Heart right ventricle (tissue), 16 donors: ENCODE data around the gene THOC2. TPM values are rescaled to one million over a fixed set of nuclear protein-coding genes. Genes with fewer than 3 reads are reported as not detected.
"Not testable (repeated sequence)": the region's sequence is repeated elsewhere in the genome, so short reads cannot be mapped to it uniquely, and the experiment has no call there.

Source experiments
- ATAC-seq, 8 donors: fragments of 200-7000 bp; cut with Tn5 transposase; one replicate each; pipeline ENCODE4 v1.9.1; 2020; ENCODE audit warnings: mild to moderate bottlenecking in 8 of 8, moderate library complexity in 8 of 8, moderate number of reproducible peaks in 1 of 8
- DNase-seq, 2 donors: peaks; one replicate each; pipeline ENCODE4 v3.0.0-alpha.2; 2020
- H3K27ac ChIP-seq, 10 donors: fragments of 200-600 bp; sonication (generic) in 2 of 10; one replicate each; pipeline versions ENCODE4 v1.5.0 to v1.8.0; 2020 to 2022; ENCODE audit warnings: mild to moderate bottlenecking in 3 of 10
- H3K27me3 ChIP-seq, 7 donors: fragments of 200-600 bp; one replicate each; pipeline ENCODE4 v1.8.0; 2021 to 2022; ENCODE audit warnings: mild to moderate bottlenecking in 2 of 7
- H3K36me3 ChIP-seq, 9 donors: fragments of 200-600 bp; sonication (generic) in 1 of 9; one replicate each; pipeline versions ENCODE4 v1.5.0 to v1.8.0; 2020 to 2022; ENCODE audit warnings: mild to moderate bottlenecking in 2 of 9
- H3K4me1 ChIP-seq, 9 donors: fragments of 200-600 bp; sonication (generic) in 1 of 9; one replicate each; pipeline versions ENCODE4 v1.5.0 to v1.8.0; 2020 to 2022; ENCODE audit warnings: mild to moderate bottlenecking in 4 of 9
- H3K4me3 ChIP-seq, 10 donors: fragments of 200-600 bp; sonication (generic) in 2 of 10; one replicate each; pipeline versions ENCODE4 v1.5.0 to v1.8.0; 2020 to 2022; ENCODE audit warnings: mild to moderate bottlenecking in 7 of 10, moderate library complexity in 2 of 10
- H3K9me3 ChIP-seq, 11 donors: fragments of 200-600 bp in 10 of 11; sonication (generic) in 2 of 11; one replicate each; pipeline versions ENCODE4 v1.5.0 to v1.8.0; 2013 to 2022; ENCODE audit warnings: mild to moderate bottlenecking in 2 of 11, control low read depth in 1 of 11, moderate library complexity in 1 of 11
- CTCF ChIP-seq, 9 donors: fragments of 200-600 bp; sonication (generic) in 2 of 9; IDR thresholded peaks; one replicate each; pipeline versions ENCODE4 v1.5.0 to v1.8.0; 2021 to 2022; ENCODE audit warnings: antibody characterized with exemption in 9 of 9, mild to moderate bottlenecking in 5 of 9, moderate library complexity in 1 of 9
- WGBS, 2 donors: extraction: QIAGEN DNeasy Blood & Tissue Kit; methylation state at CpG; one replicate each; pipeline ENCODE4 v1.1.7; 2013; ENCODE audit warnings: inconsistent platforms in 1 of 2; 5-methylcytosine and 5-hydroxymethylcytosine counted together
- intact Hi-C, 10 donors: fragments of 100-400 bp; cut with DNase I; formaldehyde crosslinking; loops; one replicate each; pipeline versions ENCODE4 v1.11.1 to v1.14.2; 2022
- long read RNA-seq, 3 donors: library from polyadenylated mRNA; unstranded; transcript quantifications; one replicate each; pipeline ENCODE4 v2.0.0, GENCODE V29; 2020 to 2021
- polyA plus RNA-seq, 2 donors: library from polyadenylated mRNA; stranded (reverse); fragments of 200-250 nt; gene quantifications; one replicate each; pipeline ENCODE4 v1.2.3, GENCODE V29; 2013
- total RNA-seq, 10 donors: library from RNA; stranded (reverse); fragmentation: NEBNext Ultra II Directional in 3 of 10; extraction: Animal tissue kit (Norgen Biotek cat#: 25700) in 3 of 10; gene quantifications; one replicate each; pipeline versions ENCODE4 v1.2.1 to v1.2.4, GENCODE V29; 2021 to 2023
- donor health status: Arrhythmogenic right ventricular cardiomyopathy.
- donor health status: ischemic (EF 13 %, LVEDD 7.1; RV severe dilation, severe dysfunction).
- donor health status: healthy with polysubstance abuse.
- donor health status: DM: no; HTN: yes; CAD: no.
- donor health status: DM: no; HTN: no; CAD: no.
- donor health status: ischemic (EF 25% LVEDD 6.9; RV normal size, moderate dysfunction).
- donor health status: ischemic (EF 25% LVEDD 5.7; RV mildly dilated, moderate dysfunction).
- donor health status: healthy.
- donor health status: DM: yes; HTN: yes; CAD: no.
- donor health status: Ischemic cardiomyopathy.
- donor health status: ischemic (EF 35%, LVEDD 5.7; RV mildly dilated, moderate dysfunction).
- donor health status: nonischemic (EF 11% LVEDD 7.7; RV severe dilation, severe dysfunction).
- donor health status: DM: yes; HTN: yes; CAD: no.
- donor health status: PGD.
- donor health status: ischemic (EF 29% LVEDD 5.4; RV normal size, mild dysfunction).
- donor health status: nonischemic (EF 23%, LVEDD 6.1; RV moderate dilation, normal function).

The THOC2 gene
- 10 to 100 TPM; 18.5 to 33.0 (median 23.5) TPM for total RNA-seq
- polyA plus RNA-seq, result 10 to 100 TPM; 16.8 to 70.2 TPM
- long read RNA-seq, donor 1, partial matches to known transcripts, result 34 of 46 reads
- long read RNA-seq, donor 1, other reads (novel, unspliced or antisense), result 11 of 46 reads
- long read RNA-seq, donor 2, partial matches to known transcripts, result 29 of 37 reads
- long read RNA-seq, donor 2, other reads (novel, unspliced or antisense), result 8 of 37 reads
- long read RNA-seq, donor 3, partial matches to known transcripts, result 61 of 72 reads
- long read RNA-seq, donor 3, other reads (novel, unspliced or antisense), result 10 of 72 reads

GRCh38 chrX:123732670-123733363 is at the start of gene THOC2:
THOC2 (minus strand) TSS chrX:123733052; CDS start chrX:123733022, 30 bp downstream.
- Histone ChIP-seq H3K36me3 (peaks cover 0 to 3% (median 0%) of the 10 kb centered on the region in 9 donors), H3K9me3 (peaks cover 0 to 4% (median 0%) of the 10 kb centered on the region in 11 donors), H3K4me3 (peak within 1 kb of the TSS; percentile 65 to 93 (median 82)), H3K4me1 (peaks cover 0 to 34% (median 22%) of the 10 kb centered on the region in 9 donors), H3K27me3 (no peaks in the 10 kb centered on the region), H3K27ac (peak within 1 kb of the TSS in 9 of 10 donors; percentile 61 to 90 (median 80))
- TF ChIP-seq CTCF (IDR thresholded peaks at IDR 0.05), result peak in 7 of 9 donors; percentile 8 to 55 (median 42)
- peak; percentile 97 to 99 (median 98) for ATAC-seq
- intact Hi-C loops, result no loop called here
- WGBS, 2 donors, result 0 to 1% methylated on average over 33 to 49 of the region's 49 CpGs
- peak; percentile 86 to 90 for DNase-seq

GRCh38 chrX:123781786-123782185 is 48.9 kb upstream of the THOC2 start:
- H3K4me3 ChIP-seq, H3K4me1 ChIP-seq, H3K36me3 ChIP-seq, H3K9me3 ChIP-seq, intact Hi-C loops, H3K27ac ChIP-seq, DNase-seq, ATAC-seq, H3K27me3 ChIP-seq: not testable (repeated sequence)
- WGBS, 2 donors, result 90 to 93% methylated on average over 9 to 10 of the region's 10 CpGs

DNA sequence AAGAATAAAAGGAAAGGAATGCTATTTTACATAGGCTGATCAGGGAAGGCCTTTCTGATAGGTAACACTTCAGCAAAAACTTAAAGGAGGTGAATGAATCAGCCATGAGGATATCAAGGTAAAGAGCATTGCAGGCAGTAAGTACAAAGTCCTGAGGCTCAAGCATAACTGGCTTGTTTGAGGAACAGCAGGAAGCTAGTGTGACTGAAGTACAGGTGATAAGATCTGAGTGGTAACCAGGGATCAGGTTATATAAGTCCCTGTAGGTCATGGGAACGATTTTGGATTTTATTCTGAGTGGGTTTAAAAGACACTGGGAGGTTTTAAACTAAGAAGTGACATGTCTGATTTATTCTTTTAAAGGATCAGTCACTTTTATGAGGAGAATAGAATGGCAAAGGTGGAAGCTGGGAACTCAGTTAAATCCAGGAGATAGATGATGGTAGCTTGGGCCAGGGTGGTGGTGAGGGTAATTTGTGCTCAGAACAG is 47.1 kb upstream of the THOC2 start:
- intact Hi-C loops, result no loop called here
- TF ChIP-seq CTCF (IDR thresholded peaks at IDR 0.05), result no peak
- H3K4me1 ChIP-seq, result no peaks in the 10 kb centered on the region
- H3K4me3 ChIP-seq, result no peak overlapping the region
- ATAC-seq (no peak), DNase-seq (no peak)
- no peaks in the 10 kb centered on the region for H3K9me3 ChIP-seq
- no peak overlapping the region for H3K27ac ChIP-seq
- WGBS, 2 donors, result 18 to 32% methylated on average over 1 of the region's 1 CpG
- H3K27me3 ChIP-seq, result no peaks in the 10 kb centered on the region
- no peaks in the 10 kb centered on the region for H3K36me3 ChIP-seq

DNA sequence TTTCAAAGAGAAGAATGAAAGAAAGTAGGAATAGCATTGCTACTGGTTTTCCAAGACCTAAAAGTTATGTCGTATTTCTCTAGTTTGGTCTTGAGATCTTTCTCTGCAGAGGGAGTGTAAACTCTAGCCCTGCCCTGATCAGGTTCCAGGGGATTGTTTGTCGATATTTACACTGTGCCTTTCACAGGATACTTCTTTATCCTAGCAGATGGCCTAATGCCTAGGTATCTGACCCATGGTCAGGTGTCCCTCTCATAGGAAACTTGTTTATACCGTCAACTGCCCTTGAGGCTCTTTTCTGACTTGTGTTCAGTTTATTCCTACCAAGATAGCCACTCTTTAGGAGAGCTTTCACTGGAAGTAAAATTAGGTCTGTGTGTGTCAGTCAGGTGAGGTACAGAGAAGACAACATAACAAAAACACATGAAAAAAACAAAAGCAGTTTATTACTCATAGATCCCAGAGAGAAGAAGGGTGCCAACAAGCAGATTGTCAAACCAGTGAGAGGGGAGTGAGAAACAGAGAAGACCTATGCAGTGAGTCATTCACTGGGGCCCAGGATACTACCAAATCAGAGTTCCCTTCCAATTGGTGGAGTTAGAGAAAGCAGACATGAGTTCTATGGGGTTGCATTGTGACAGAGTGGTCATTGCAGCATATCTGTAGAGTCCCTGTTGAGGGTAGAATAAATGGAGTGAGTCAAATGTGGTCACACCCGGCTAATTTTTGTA is 40.6 kb upstream of the THOC2 start:
- Histone ChIP-seq H3K9me3 (no peaks in the 10 kb centered on the region), H3K4me1 (no peaks in the 10 kb centered on the region), H3K27ac (no peak overlapping the region), H3K36me3 (no peaks in the 10 kb centered on the region), H3K4me3 (no peak overlapping the region), H3K27me3 (no peaks in the 10 kb centered on the region)
- no peak for TF ChIP-seq CTCF (IDR thresholded peaks at IDR 0.05)
- DNase-seq (no peak), ATAC-seq (no peak)
- intact Hi-C loops, result no loop called here
- WGBS, 2 donors, result 93 to 97% methylated on average over 4 of the region's 4 CpGs
